UCSD-AML1 (cell line): ENCODE results near the gene BMAL2.

Experiments used
- DNase-seq: peaks from one replicate; lab custom pipeline; 2025; ENCODE audit not compliant: unreplicated experiment; lab: John Stamatoyannopoulos, UW

BMAL2 gene

GRCh38 chr12:27319409-27319808, 13.2 kb upstream of the BMAL2 start:
- no peak for DNase-seq

DNA sequence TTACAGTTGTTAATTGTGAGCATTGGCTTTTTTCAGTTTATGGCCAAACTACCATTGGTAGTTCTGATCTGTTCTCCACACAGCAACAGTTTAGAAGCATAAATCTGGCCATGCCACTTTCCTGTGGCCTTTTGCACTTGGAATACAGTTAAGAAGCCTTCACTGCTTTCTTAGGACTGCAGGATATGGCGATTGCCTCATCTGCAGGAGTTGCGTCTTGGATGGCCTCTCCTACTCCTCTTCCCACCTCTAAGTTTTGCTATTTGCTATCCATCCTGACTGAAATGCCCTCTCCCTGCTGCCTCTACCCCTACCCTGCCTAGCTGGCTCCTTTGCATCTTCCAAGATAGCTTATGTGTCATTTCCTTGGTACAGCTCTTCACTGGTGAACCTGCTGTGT, 12.8 kb upstream of the BMAL2 start:
- no peak for DNase-seq

DNA sequence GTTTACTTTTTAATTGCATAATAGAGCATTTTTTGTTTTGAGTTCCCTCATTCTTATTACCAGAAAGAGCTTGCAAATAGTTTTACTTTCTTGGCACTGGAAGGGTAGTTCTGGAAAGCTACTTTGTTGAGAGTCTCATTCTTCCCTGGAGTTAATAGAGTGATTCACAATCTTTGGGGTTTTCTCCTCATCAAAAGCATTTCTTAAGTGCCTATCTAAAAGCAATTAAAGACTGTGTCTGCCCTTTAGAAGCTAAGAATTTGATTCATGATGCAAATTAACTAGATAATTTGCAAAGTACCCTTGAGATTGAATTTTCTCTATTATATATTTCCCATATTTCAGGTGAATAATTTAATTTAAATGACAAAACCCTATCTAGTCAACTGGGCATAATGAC, 8.1 kb upstream of the BMAL2 start:
- no peak for DNase-seq

DNA sequence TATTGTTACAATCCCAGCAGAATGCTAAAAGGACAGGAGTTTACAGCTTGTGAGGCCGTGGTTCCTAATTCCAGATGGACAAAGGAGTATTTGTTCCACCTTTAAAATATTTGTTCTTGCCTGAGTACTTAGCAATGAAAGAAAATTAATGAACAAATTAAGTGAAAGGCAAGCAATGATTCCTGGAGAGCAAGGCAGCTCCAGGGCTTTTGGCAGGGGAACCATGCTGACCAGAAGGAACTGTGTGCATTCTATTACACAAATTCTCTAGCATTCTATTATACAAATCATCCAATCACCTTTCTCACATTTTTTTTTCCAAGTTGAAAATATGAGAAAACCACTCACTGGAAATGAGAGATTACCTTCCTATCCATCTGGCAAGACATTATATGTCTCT, 1.8 kb upstream of the BMAL2 start:
- DNase-seq, result no peak

DNA sequence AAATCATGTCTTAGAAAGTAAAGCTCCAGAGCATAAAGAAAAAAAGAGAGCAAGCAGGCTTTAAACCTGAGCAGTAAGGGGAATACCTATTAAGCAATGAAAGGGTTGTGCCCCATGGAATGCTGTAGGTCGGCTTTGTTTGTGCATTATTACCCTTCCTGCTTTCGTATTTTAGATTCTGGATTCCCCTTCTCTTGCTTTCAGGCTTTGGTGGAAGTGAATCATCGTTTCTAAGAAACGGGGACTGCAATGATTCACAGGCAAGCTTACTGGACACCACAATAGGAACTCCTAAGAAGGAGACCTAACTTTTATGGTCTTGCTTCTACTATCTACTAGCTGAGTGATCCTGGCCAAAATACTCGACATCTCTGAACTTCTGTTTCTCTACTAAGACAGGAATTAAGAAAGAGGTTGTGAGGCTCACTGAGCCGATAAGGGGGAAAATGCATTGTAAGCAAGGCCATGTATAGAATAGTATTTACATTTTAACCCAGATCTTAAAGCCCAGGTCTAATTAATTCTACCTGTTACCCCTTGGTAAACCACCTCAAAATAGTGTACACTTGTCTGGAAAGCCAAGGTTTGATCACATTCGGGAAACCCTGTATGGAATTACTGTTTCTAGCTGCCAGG, 1.2 kb upstream of the BMAL2 start:
- DNase-seq, result no peak

- no peak for DNase-seq
These were observed 710 bp upstream of the BMAL2 start for GRCh38 chr12:27331927-27332324.

GRCh38 chr12:27332407-27332713, 276 bp upstream of the BMAL2 start:
- DNase-seq, result no peak

DNA sequence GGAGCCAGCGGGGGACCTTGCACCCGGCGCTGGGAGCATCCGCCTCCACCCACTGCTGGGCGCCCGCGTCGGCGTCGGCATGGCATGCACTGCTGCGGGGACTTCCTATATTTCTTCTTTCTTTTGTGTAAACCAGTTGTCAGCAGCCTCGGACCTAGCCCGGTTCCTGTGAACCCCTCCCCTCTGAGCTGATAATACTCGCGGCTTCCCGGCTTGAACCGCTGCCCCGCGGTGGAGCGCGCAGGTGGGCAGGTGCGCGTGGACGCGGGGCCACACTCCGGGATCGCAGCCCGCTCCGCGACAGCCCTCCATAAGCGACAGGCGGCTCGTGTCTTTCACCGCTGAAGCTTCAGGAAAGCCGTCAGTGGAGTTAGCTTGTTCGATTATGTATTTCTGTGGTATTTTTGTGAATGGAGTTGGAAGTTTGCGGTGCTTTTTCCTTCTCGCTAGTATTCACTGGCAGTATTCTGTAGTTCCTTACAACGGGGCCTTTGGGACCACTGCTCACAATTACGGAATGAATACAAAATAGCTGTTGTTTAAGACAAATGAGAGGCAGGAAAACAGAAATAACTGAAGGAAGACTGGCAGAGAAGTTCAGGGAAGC, 870 bp downstream of the BMAL2 start:
- peak; percentile 55 for DNase-seq

- no peak for DNase-seq
These were observed 1.5 kb downstream of the BMAL2 start for GRCh38 chr12:27334042-27334720.

- no peak for DNase-seq
These were observed 2.1 kb downstream of the BMAL2 start for GRCh38 chr12:27334721-27335082.

DNA sequence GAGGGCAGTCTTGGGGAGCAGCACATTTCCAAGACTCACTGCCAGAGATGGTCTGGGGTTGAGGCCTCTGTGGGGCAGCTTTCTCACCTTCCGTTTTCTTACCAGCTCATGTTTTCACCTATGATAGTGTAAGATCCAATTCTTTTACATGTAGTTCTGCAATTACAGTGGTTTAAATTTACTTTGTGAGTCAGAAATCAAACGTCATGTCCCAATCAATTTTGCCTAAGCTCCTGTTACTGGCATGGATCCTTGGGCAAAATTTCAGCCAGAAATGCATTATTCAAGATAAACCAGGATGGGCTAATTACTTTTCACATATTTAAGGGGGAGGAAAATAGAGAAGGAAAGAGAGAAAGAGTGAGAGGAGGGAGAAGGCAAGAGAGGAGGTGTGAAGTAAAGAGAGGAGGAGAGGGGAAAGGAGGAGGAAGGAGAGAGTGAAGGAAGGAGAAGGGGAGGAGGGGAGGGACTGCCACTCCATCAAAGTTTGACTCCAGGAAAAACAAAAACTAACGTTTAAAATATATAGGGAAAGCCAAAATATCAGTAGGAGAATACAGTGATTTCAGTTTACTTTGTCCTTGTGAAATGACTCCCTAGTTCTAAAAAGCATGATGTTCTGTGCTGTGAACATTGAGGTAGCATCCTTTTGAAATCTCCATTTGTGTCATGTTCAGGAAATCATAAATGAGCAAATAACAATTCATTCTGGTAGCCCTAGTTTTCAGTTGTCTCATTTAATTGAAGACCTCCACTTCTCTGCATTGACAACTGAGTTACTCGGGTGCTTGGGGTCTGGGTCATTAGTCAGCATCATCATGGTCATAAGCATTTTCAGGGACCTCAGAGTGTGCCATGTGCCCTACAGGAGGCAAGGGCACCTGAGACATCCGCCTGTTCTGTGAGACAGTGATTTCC, 3.0 kb downstream of the BMAL2 start:
- no peak for DNase-seq

GRCh38 chr12:27336282-27336653, 3.6 kb downstream of the BMAL2 start:
- DNase-seq, result no peak

GRCh38 chr12:27337376-27337775, 4.7 kb downstream of the BMAL2 start:
- DNase-seq, result no peak

GRCh38 chr12:27338473-27338872, 5.8 kb downstream of the BMAL2 start:
- no peak for DNase-seq

DNA sequence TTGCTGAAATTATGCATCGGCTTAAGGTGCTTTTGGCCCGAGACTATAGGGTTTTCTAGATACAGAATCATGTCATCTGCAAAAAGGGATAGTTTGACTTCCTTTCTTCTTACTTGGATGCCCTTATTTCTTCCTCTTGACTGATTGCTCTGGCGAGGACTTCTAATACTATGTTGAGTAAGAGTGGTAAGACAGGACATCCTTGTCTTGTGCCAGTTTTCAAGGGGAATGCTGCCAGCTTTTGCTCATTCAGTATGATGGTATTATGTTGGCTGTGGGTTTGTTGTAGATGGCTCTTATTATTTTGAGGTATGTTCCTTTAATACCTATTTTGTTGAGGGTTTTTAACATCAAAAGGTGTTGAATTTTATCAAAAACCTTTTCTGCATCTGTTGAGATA, 8.3 kb downstream of the BMAL2 start:
- no peak for DNase-seq

DNA sequence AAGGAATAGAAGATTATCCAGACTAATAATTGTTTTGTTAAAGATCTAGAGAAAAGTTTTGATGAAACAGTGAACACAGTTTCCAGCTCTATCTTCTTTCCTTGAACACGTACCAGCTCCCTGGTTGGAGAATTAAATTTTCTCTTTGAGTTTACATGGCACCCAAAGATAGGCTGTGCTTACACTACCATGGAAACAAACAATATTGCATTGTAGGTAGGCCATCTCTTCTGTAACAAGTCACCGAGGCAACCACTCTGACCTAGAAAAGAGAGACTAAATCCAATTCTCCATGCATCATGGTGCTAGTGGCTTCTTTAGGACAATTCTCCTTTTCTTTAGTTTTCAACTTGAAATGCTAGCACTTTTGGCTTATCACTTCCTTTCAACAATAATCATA, 9.9 kb downstream of the BMAL2 start:
- no peak for DNase-seq

- no peak for DNase-seq
These were observed 10.8 kb downstream of the BMAL2 start for GRCh38 chr12:27343255-27344000.

- DNase-seq, result no peak
These were observed 11.6 kb downstream of the BMAL2 start for GRCh38 chr12:27344246-27344645.

GRCh38 chr12:27344760-27345159, 12.1 kb downstream of the BMAL2 start:
- no peak for DNase-seq

DNA sequence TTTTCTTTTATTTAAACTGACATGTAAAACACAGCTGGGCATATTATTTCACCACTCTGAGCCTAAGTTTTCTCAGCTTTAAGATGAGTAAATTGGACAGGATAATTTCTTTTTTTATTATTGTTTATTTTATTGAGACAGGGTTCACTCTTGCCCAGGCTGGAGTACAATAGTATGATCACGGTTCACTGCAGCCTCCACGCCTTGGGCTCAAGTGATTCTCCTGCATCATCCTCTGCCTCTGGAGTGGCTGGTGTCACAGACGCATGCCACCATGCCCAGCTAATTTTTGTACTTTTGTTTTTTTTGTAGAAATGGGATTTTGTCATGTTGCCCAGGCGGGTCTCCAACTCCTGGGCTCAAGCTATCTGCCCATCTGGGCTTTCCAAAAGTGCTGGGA, 12.7 kb downstream of the BMAL2 start:
- no peak for DNase-seq

- DNase-seq, result no peak
These were observed 15.1 kb downstream of the BMAL2 start for GRCh38 chr12:27347779-27348178.
